GM12878 (cell line): ENCODE results near the gene TBC1D2B. TPM values are rescaled to one million over a fixed set of nuclear protein-coding genes. Genes with fewer than 3 reads are reported as not detected.

Experiments
- ATAC-seq: fragments of 200-7000 bp; cut with Tn5 transposase; 3 replicates; pipeline ENCODE4 v1.9.1; 2020; ENCODE audit warnings: mild to moderate bottlenecking, moderate library complexity
- BruUV-seq: library from RNA; stranded (reverse); fragments of 400-500 nt; replicated peaks from 2 replicates; lab custom pipeline; 2021; lab: Mats Ljungman, UMichigan
- CTCF ChIA-PET: fragments of 300-600 bp; sonication (Branson Sonifier 250); formaldehyde crosslinking; extraction: SDS; loops from one replicate; lab custom pipeline; 2021; ENCODE audit warnings: inconsistent platforms; lab: Yijun Ruan, JAX
- POLR2A ChIA-PET: fragments of 350-600 bp; formaldehyde crosslinking; extraction: SDS; loops from one replicate; lab custom pipeline; 2021; ENCODE audit warnings: inconsistent platforms; lab: Charles Lee
- RAD21 ChIA-PET: fragments of 300-600 bp; sonication (Branson Sonifier 250); formaldehyde crosslinking; loops from one replicate; lab custom pipeline; 2023; ENCODE audit warnings: antibody characterized with exemption; ENCODE audit not compliant: unreplicated experiment; lab: Charles Lee
- SMC1A ChIA-PET: fragments of 300-600 bp; sonication (Branson Sonifier 250); formaldehyde crosslinking; loops from one replicate; lab custom pipeline; 2023; ENCODE audit not compliant: unreplicated experiment, uncharacterized antibody; lab: Charles Lee
- DNase-seq: peaks from one replicate; pipeline ENCODE4 v3.0.0-alpha.2; 2011; ENCODE audit warnings: low read depth, low spot score
- FAIRE-seq: peaks from 3 replicates; lab custom pipeline; 2011; peaks lifted over from hg19 to GRCh38; lab: Jason Lieb, UNC
- H2AFZ ChIP-seq: 2 replicates; pipeline ENCODE4 v1.6.0; 2011; ENCODE audit warnings: low read depth, low read length, control low read depth; ENCODE audit not compliant: control insufficient read depth
- H3K27ac ChIP-seq: 2 replicates; pipeline ENCODE4 v1.5.1; 2011; ENCODE audit warnings: control low read depth; ENCODE audit not compliant: control insufficient read depth, insufficient read depth
- H3K27me3 ChIP-seq, 2 experiments: replicated peaks in 1 of 2; 2 replicates each; pipeline versions ENCODE4 v1.6.0 to v1.6.1; 2011; ENCODE audit warnings: low read length in 1 of 2; ENCODE audit not compliant: control insufficient read depth in 2 of 2, insufficient read depth in 2 of 2
- H3K36me3 ChIP-seq, 2 experiments: 2 replicates each; pipeline ENCODE4 v1.5.1; 2011; ENCODE audit warnings: low read length in 1 of 2; ENCODE audit not compliant: control insufficient read depth in 2 of 2, insufficient read depth in 2 of 2
- H3K4me1 ChIP-seq: 2 replicates; pipeline ENCODE4 v1.6.1; 2011; ENCODE audit warnings: mild to moderate bottlenecking, low read length, moderate library complexity, mixed read lengths; ENCODE audit not compliant: control insufficient read depth, insufficient read depth
- H3K4me2 ChIP-seq: 2 replicates; pipeline ENCODE4 v1.6.0; 2011; ENCODE audit warnings: control low read depth; ENCODE audit not compliant: control insufficient read depth, insufficient read depth
- H3K4me3 ChIP-seq: fragments of 200-600 bp; sonication (generic); 2 replicates; pipeline ENCODE4 v1.5.1; 2016
- H3K79me2 ChIP-seq: 2 replicates; pipeline ENCODE4 v1.6.0; 2011; ENCODE audit warnings: low read length; ENCODE audit not compliant: control insufficient read depth, insufficient read depth
- H3K9ac ChIP-seq: 2 replicates; pipeline ENCODE4 v1.8.0; 2011; ENCODE audit warnings: low read length, control low read depth, mixed read lengths; ENCODE audit not compliant: control insufficient read depth, insufficient read depth
- H3K9me3 ChIP-seq: replicated peaks from 3 replicates; pipeline ENCODE4 v1.5.1; 2011; ENCODE audit warnings: mild to moderate bottlenecking, low read length; ENCODE audit not compliant: control insufficient read depth, insufficient read depth
- H4K20me1 ChIP-seq: 2 replicates; pipeline ENCODE4 v1.6.0; 2011; ENCODE audit not compliant: control insufficient read depth, insufficient read depth
- BCL3 ChIP-seq: IDR thresholded peaks from 2 replicates; pipeline ENCODE4 v1.6.1; 2011; ENCODE audit warnings: borderline replicate concordance, low read depth, mild to moderate bottlenecking, moderate library complexity, low read length; ENCODE audit not compliant: insufficient read depth, poor library complexity, severe bottlenecking
- DPF2 ChIP-seq: fragments of 450-650 bp; IDR thresholded peaks from 2 replicates; pipeline ENCODE4 v1.6.1; 2017; ENCODE audit warnings: mild to moderate bottlenecking
- EED ChIP-seq: sonication (generic); IDR thresholded peaks from 2 replicates; pipeline ENCODE4 v1.6.1; 2016; ENCODE audit warnings: antibody characterized with exemption, low read depth
- TAF1 ChIP-seq: IDR thresholded peaks from 2 replicates; pipeline ENCODE4 v1.6.1; 2011; ENCODE audit warnings: mild to moderate bottlenecking, low read depth, low read length, borderline replicate concordance
- TCF7 ChIP-seq: IDR thresholded peaks from 2 replicates; pipeline ENCODE4 v1.6.1; 2014; ENCODE audit warnings: antibody characterized with exemption, borderline replicate concordance
- ZNF274 ChIP-seq: IDR thresholded peaks from one replicate; pipeline ENCODE4 v1.8.0; 2011; ENCODE audit not compliant: insufficient read length, insufficient read depth
- ZZZ3 ChIP-seq: IDR thresholded peaks from 2 replicates; pipeline ENCODE4 v1.6.1; 2011; ENCODE audit warnings: low read depth; ENCODE audit not compliant: control insufficient read depth, insufficient read length
- WGBS: methylation state at CpG from one replicate; pipeline ENCODE4 v1.1.6; 2016; ENCODE audit warnings: low lambda C conversion rate; ENCODE audit not compliant: insufficient replicate concordance, insufficient coverage; ENCODE audit errors: missing lambda C conversion rate; 5-methylcytosine and 5-hydroxymethylcytosine counted together
- in situ Hi-C: fragments of 300-500 bp; cut with MboI; formaldehyde crosslinking; loops from 9 replicates; pipeline ENCODE4 v1.14.3; 2018; ENCODE audit warnings: mixed read lengths
- intact Hi-C: fragments of 100-400 bp; cut with micrococcal nuclease; formaldehyde crosslinking; loops from one replicate; pipeline ENCODE4 v1.14.2; 2022; ENCODE audit not compliant: unreplicated experiment
- polyA plus RNA-seq, 11 experiments: library from polyadenylated mRNA; depleted of rRNA in 4 of 11; unstranded in 6 of 11; stranded (reverse) in 5 of 11; fragments of >200 nt; fragmentation: Nextera tagmentation in 4 of 11; fragmentation: Illumina TruSeq in 1 of 11; extraction: Ambion mirVana in 4 of 11; extraction: Trizol in 1 of 11; gene quantifications; 1 replicate in 1 of 11; 2 replicates in 10 of 11; pipeline versions ENCODE4 v1.2.1 to v1.2.3, GENCODE V29; 2011 to 2016; ENCODE audit warnings: inconsistent platforms in 2 of 11, missing spikeins in 2 of 11, low read depth in 1 of 11
- total RNA-seq, 4 experiments: library from RNA; depleted of rRNA in 3 of 4; stranded (reverse); fragments of >200 nt in 3 of 4; fragmentation: Illumina TruSeq in 1 of 4; extraction: Trizol in 1 of 4; gene quantifications; 2 replicates each; pipeline versions ENCODE4 v1.2.1 to v1.2.3, GENCODE V29; 2013 to 2021

Gene TBC1D2B
- total and polyA plus RNA-seq, 10 of the 15 experiments (the other 5 are each of a cell fraction or from before 2014, with no cell fraction given) = 1.3 to 53.4 (median 19.4) TPM

GRCh38 chr15:78056714-78057269 lies 20.7 kb downstream of the TBC1D2B start (continued):
- peak; percentile 24 for TF ChIP-seq BCL3
- peak; percentile 12; the same call in 1 of the 2 replicates for TF ChIP-seq DPF2
- no peak for TF ChIP-seq TAF1
- TF ChIP-seq ZNF274 = no peak
- TF ChIP-seq TCF7 = no peak

GRCh38 chr15:78055919-78056713 lies 21.4 kb downstream of the TBC1D2B start:
- CTCF ChIA-PET = interaction anchor here (0.6 to 8.2 kb wide), 6 partner anchors 9 to 146 kb away, joined by 3 to 87 read pairs (median 4); no protein-coding TSS in a partner anchor
- intact Hi-C loops = no loop called here
- no peak overlapping the region for H2AFZ ChIP-seq
- no TSS peak for BruUV-seq
- RAD21 ChIA-PET = interaction anchor here (1.3 to 9.0 kb wide), 6 partner anchors 8 to 49 kb away, joined by 3 to 170 read pairs (median 5); no protein-coding TSS in a partner anchor
- no peak for TF ChIP-seq ZZZ3
- 0 out of 2 replicates have a peak, but pooled peaks have one; percentile 24 for TF ChIP-seq EED
- TF ChIP-seq, all 136 proteins: peak for 1
- SMC1A ChIA-PET = interaction anchor here (0.5 to 8.1 kb wide), 7 partner anchors 7 to 546 kb away, joined by 3 to 119 read pairs (median 8); no protein-coding TSS in a partner anchor
- H3K4me2 ChIP-seq = peak overlapping the region; percentile 59
- no peaks in the 10 kb centered on the region for H4K20me1 ChIP-seq
- WGBS = 42% methylated on average over 2 of the region's 2 CpGs
- ATAC-seq = peak; percentile 43
- H3K27me3 ChIP-seq = no peaks in the 10 kb centered on the region
- in situ Hi-C loops = no loop called here
- no peak overlapping the region for H3K4me3 ChIP-seq
- H3K36me3 ChIP-seq = peaks cover 5 to 11% of the 10 kb centered on the region in 2 experiments; a peak in 3 of 4 replicates
- H3K9me3 ChIP-seq = no peaks in the 10 kb centered on the region
- POLR2A ChIA-PET = interaction anchor here (0.7 to 2.3 kb wide), 4 partner anchors 10 to 27 kb away, joined by 3 to 6 read pairs (median 4); no protein-coding TSS in a partner anchor
- peaks cover 64% of the 10 kb centered on the region for H3K79me2 ChIP-seq
- DNase-seq = no peak
- H3K9ac ChIP-seq = no peak overlapping the region
- H3K27ac ChIP-seq = peak overlapping the region; percentile 57
- no peak for FAIRE-seq
- peaks cover 69% of the 10 kb centered on the region for H3K4me1 ChIP-seq
